HG02610 (cell line): ENCODE results near the gene VPS13D.

ENCODE experiments used
- ATAC-seq: cut with Tn5 transposase; IDR thresholded peaks from one replicate; pipeline ENCODE4 v1.9.1; 2021; ENCODE audit warnings: mild to moderate bottlenecking, moderate library complexity; ENCODE audit not compliant: unreplicated experiment

VPS13D gene

GRCh38 chr1:12333036-12333785 is 103.4 kb downstream of the VPS13D start:
- ATAC-seq: no peak

- no peak for ATAC-seq
Measured at GRCh38 chr1:12335815-12336214, 106.0 kb downstream of the VPS13D start.

- no peak for ATAC-seq
Measured at GRCh38 chr1:12336413-12336812, 106.6 kb downstream of the VPS13D start.

- no peak for ATAC-seq
Measured at GRCh38 chr1:12338017-12338416, 108.2 kb downstream of the VPS13D start.

GRCh38 chr1:12338823-12339222 is 109.0 kb downstream of the VPS13D start:
- ATAC-seq: no peak

- no peak for ATAC-seq
Measured at GRCh38 chr1:12339396-12339795, 109.6 kb downstream of the VPS13D start.

- ATAC-seq: no peak
Measured at GRCh38 chr1:12339811-12340543, 110.1 kb downstream of the VPS13D start.

- no peak for ATAC-seq
Measured at GRCh38 chr1:12340544-12340930, 110.7 kb downstream of the VPS13D start.

GRCh38 chr1:12341667-12342066 is 111.8 kb downstream of the VPS13D start:
- no peak for ATAC-seq

- no peak for ATAC-seq
Measured at GRCh38 chr1:12342401-12343003, 112.7 kb downstream of the VPS13D start.

- no peak for ATAC-seq
Measured at GRCh38 chr1:12343823-12344487, 114.1 kb downstream of the VPS13D start.

- no peak for ATAC-seq
Measured at GRCh38 chr1:12344596-12345349, 114.9 kb downstream of the VPS13D start.

GRCh38 chr1:12345350-12346217 is 115.8 kb downstream of the VPS13D start:
- no peak for ATAC-seq

- no peak for ATAC-seq
Measured at GRCh38 chr1:12346483-12347151, 116.8 kb downstream of the VPS13D start.

- ATAC-seq: no peak
Measured at GRCh38 chr1:12348113-12348512, 118.3 kb downstream of the VPS13D start.

GRCh38 chr1:12353981-12354380 is 124.2 kb downstream of the VPS13D start:
- no peak for ATAC-seq

- ATAC-seq: no peak
Measured at GRCh38 chr1:12356004-12356890, 126.4 kb downstream of the VPS13D start.

- ATAC-seq: no peak
Measured at GRCh38 chr1:12358499-12358898, 128.7 kb downstream of the VPS13D start.
